GM12878 (cell line): Measurements from ENCODE around the gene TRIM17. TPM values are rescaled to one million over a fixed set of nuclear protein-coding genes. Genes with fewer than 3 reads are reported as not detected.

Experiments used
- CHD1 ChIP-seq: IDR thresholded peaks from 2 replicates; pipeline ENCODE4 v1.6.1; 2012; ENCODE audit warnings: low read depth, low read length, improper control_type of control experiment
- FOXM1 ChIP-seq: IDR thresholded peaks from 2 replicates; pipeline ENCODE4 v1.6.1; 2012; ENCODE audit warnings: low read depth, mild to moderate bottlenecking, inconsistent platforms, low read length, moderate library complexity
- IKZF1 ChIP-seq: fragments of 450-650 bp; conservative IDR thresholded peaks from 2 replicates; pipeline ENCODE4 v1.6.1; 2017; ENCODE audit warnings: antibody characterized with exemption, mild to moderate bottlenecking
- KAT2A ChIP-seq: conservative IDR thresholded peaks from 2 replicates; pipeline ENCODE4 v1.6.1; 2011; ENCODE audit warnings: low read depth, low read length; ENCODE audit not compliant: control insufficient read depth
- MYB ChIP-seq: fragments of 150-350 bp; IDR thresholded peaks from 2 replicates; pipeline ENCODE4 v1.6.1; 2014; ENCODE audit warnings: mild to moderate bottlenecking, low read depth, low read length, borderline replicate concordance
- NFIC ChIP-seq: IDR thresholded peaks from 2 replicates; pipeline ENCODE4 v1.6.1; 2012; ENCODE audit warnings: low read depth, mild to moderate bottlenecking, inconsistent platforms, low read length, moderate library complexity
- NFYA ChIP-seq: IDR thresholded peaks from 2 replicates; pipeline ENCODE4 v1.6.1; 2011; ENCODE audit warnings: low read depth, mild to moderate bottlenecking, low read length, improper control_type of control experiment, borderline replicate concordance
- PKNOX1 ChIP-seq: fragments of 450-650 bp; IDR thresholded peaks from 2 replicates; pipeline ENCODE4 v1.6.1; 2016; ENCODE audit warnings: mild to moderate bottlenecking
- REST ChIP-seq: IDR thresholded peaks from 2 replicates; pipeline ENCODE4 v1.6.1; 2012; ENCODE audit warnings: mild to moderate bottlenecking, low read depth, low read length
- STAT3 ChIP-seq: IDR thresholded peaks from 2 replicates; pipeline ENCODE4 v1.6.1; 2011; ENCODE audit warnings: low read depth, low read length, improper control_type of control experiment
- ZNF622 ChIP-seq: fragments of 450-650 bp; IDR thresholded peaks from 2 replicates; pipeline ENCODE4 v1.6.1; 2017; ENCODE audit warnings: mild to moderate bottlenecking, inconsistent platforms
- ZZZ3 ChIP-seq: IDR thresholded peaks from 2 replicates; pipeline ENCODE4 v1.6.1; 2011; ENCODE audit warnings: low read depth; ENCODE audit not compliant: control insufficient read depth, insufficient read length
- polyA plus RNA-seq, 11 experiments: library from polyadenylated mRNA; depleted of rRNA in 4 of 11; unstranded in 6 of 11; stranded (reverse) in 5 of 11; fragments of >200 nt; fragmentation: Nextera tagmentation in 4 of 11; fragmentation: Illumina TruSeq in 1 of 11; extraction: Ambion mirVana in 4 of 11; extraction: Trizol in 1 of 11; gene quantifications; 1 replicate in 1 of 11; 2 replicates in 10 of 11; pipeline versions ENCODE4 v1.2.1 to v1.2.3, GENCODE V29; 2011 to 2016; ENCODE audit warnings: inconsistent platforms in 2 of 11, missing spikeins in 2 of 11, low read depth in 1 of 11
- total RNA-seq, 4 experiments: library from RNA; depleted of rRNA in 3 of 4; stranded (reverse); fragments of >200 nt in 3 of 4; fragmentation: Illumina TruSeq in 1 of 4; extraction: Trizol in 1 of 4; gene quantifications; 2 replicates each; pipeline versions ENCODE4 v1.2.1 to v1.2.3, GENCODE V29; 2013 to 2021
- TF ChIP-seq, protein P1 (sequence below), 3 experiments: IDR thresholded peaks in 2 of 3; conservative IDR thresholded peaks in 1 of 3; 2 replicates each; pipeline ENCODE4 v1.5.1; 2011; ENCODE audit warnings: low read depth in 3 of 3, low read length in 3 of 3, mild to moderate bottlenecking in 3 of 3, control low read depth in 2 of 3, moderate library complexity in 2 of 3, inconsistent platforms in 1 of 3, mixed read lengths in 1 of 3; ENCODE audit not compliant: control insufficient read depth in 2 of 3, insufficient read depth in 1 of 3; ENCODE audit errors: extremely low read depth in 1 of 3
- TF ChIP-seq, protein P2 (sequence below): fragments of 450-650 bp; IDR thresholded peaks from 2 replicates; pipeline ENCODE4 v1.6.1; 2017; ENCODE audit warnings: antibody characterized with exemption, mild to moderate bottlenecking, moderate library complexity
- TF ChIP-seq, protein P3 (sequence below): fragments of 450-650 bp; IDR thresholded peaks from 2 replicates; pipeline ENCODE4 v1.6.1; 2017; ENCODE audit warnings: low read depth, mild to moderate bottlenecking, moderate library complexity

The TRIM17 gene
- total and polyA plus RNA-seq, 10 of the 15 experiments (the other 5 are each of a cell fraction or from before 2014, with no cell fraction given), result 0.16 to 0.32 TPM; not detected in 8

- TF ChIP-seq REST (no peak), NFIC (no peak), ZNF622 (no peak), MYB (no peak), CHD1 (0 out of 2 replicates have a peak, but pooled peaks have one; percentile 29), FOXM1 (no peak; the same call in 1 of the 2 replicates), STAT3 (no peak), NFYA (peak; percentile 36; the same call in 1 of the 2 replicates), IKZF1 (peak; percentile 40), KAT2A (no peak), PKNOX1 (no peak), ZZZ3 (no peak)
- TF ChIP-seq, protein P1, sequence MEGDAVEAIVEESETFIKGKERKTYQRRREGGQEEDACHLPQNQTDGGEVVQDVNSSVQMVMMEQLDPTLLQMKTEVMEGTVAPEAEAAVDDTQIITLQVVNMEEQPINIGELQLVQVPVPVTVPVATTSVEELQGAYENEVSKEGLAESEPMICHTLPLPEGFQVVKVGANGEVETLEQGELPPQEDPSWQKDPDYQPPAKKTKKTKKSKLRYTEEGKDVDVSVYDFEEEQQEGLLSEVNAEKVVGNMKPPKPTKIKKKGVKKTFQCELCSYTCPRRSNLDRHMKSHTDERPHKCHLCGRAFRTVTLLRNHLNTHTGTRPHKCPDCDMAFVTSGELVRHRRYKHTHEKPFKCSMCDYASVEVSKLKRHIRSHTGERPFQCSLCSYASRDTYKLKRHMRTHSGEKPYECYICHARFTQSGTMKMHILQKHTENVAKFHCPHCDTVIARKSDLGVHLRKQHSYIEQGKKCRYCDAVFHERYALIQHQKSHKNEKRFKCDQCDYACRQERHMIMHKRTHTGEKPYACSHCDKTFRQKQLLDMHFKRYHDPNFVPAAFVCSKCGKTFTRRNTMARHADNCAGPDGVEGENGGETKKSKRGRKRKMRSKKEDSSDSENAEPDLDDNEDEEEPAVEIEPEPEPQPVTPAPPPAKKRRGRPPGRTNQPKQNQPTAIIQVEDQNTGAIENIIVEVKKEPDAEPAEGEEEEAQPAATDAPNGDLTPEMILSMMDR (IDR thresholded peaks at IDR 0.05 in 2 of 3, conservative IDR thresholded peaks at IDR 0.05 in 1 of 3; ENCODE audit: control insufficient read depth in 2 of 3, extremely low read depth in 1 of 3, insufficient read depth in 1 of 3, low read depth in 3 of 3, low read length in 3 of 3), result no peak; a peak in 1 of 6 replicates
- TF ChIP-seq, protein P2, sequence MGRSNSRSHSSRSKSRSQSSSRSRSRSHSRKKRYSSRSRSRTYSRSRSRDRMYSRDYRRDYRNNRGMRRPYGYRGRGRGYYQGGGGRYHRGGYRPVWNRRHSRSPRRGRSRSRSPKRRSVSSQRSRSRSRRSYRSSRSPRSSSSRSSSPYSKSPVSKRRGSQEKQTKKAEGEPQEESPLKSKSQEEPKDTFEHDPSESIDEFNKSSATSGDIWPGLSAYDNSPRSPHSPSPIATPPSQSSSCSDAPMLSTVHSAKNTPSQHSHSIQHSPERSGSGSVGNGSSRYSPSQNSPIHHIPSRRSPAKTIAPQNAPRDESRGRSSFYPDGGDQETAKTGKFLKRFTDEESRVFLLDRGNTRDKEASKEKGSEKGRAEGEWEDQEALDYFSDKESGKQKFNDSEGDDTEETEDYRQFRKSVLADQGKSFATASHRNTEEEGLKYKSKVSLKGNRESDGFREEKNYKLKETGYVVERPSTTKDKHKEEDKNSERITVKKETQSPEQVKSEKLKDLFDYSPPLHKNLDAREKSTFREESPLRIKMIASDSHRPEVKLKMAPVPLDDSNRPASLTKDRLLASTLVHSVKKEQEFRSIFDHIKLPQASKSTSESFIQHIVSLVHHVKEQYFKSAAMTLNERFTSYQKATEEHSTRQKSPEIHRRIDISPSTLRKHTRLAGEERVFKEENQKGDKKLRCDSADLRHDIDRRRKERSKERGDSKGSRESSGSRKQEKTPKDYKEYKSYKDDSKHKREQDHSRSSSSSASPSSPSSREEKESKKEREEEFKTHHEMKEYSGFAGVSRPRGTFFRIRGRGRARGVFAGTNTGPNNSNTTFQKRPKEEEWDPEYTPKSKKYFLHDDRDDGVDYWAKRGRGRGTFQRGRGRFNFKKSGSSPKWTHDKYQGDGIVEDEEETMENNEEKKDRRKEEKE, result no peak
- TF ChIP-seq, protein P3, sequence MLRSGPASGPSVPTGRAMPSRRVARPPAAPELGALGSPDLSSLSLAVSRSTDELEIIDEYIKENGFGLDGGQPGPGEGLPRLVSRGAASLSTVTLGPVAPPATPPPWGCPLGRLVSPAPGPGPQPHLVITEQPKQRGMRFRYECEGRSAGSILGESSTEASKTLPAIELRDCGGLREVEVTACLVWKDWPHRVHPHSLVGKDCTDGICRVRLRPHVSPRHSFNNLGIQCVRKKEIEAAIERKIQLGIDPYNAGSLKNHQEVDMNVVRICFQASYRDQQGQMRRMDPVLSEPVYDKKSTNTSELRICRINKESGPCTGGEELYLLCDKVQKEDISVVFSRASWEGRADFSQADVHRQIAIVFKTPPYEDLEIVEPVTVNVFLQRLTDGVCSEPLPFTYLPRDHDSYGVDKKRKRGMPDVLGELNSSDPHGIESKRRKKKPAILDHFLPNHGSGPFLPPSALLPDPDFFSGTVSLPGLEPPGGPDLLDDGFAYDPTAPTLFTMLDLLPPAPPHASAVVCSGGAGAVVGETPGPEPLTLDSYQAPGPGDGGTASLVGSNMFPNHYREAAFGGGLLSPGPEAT, result no peak
These were observed 40.9 kb upstream of the TRIM17 start (continued) for GRCh38 chr1:228457396-228458176.
